NCI-H128 (cell line): Measurements from ENCODE around the gene GON7.
"Not testable (repeated sequence)": the region's sequence is repeated elsewhere in the genome, so short reads cannot be mapped to it uniquely, and the experiment has no call there.

Experiments
- DNase-seq: peaks from one replicate; lab custom pipeline; 2025; ENCODE audit not compliant: unreplicated experiment; lab: John Stamatoyannopoulos, UW

GON7 gene

DNA sequence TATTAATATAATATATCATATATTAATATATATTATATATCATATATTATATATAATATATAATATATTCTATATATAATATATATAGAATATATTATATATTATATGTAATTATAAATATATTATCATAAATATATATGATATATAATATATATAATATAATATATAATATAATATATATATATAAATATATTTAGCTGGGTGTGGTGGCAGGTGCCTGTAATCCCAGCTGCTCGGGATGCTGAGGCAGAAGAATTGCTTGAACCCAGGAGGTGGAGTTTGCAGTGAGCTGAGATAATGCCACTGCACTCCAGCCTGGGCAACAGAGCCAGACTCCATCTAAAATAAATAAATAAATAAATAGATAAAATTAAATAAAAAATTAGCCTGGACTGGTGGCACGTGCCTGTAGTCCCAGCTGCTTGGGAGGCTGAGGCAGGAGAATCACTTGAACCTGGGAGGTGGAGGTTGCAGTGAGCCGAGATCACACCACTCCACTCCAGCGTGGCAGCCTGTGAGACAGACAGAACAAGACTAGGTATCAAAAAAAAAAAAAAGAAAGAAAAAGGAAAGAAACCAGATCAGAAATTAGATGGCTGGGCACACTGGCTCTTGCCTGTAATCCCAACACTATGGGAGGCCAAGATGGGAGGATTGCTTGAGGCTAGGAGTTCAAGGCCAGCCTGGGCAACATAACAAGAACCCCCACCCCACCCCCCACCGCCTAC lies 47.1 kb downstream of the GON7 start:
- DNase-seq: not testable (repeated sequence)

GRCh38 chr14:93158349-93158748 lies 48.5 kb downstream of the GON7 start:
- not testable (repeated sequence) for DNase-seq

GRCh38 chr14:93156693-93157369 lies 50.0 kb downstream of the GON7 start:
- DNase-seq: no peak

DNA sequence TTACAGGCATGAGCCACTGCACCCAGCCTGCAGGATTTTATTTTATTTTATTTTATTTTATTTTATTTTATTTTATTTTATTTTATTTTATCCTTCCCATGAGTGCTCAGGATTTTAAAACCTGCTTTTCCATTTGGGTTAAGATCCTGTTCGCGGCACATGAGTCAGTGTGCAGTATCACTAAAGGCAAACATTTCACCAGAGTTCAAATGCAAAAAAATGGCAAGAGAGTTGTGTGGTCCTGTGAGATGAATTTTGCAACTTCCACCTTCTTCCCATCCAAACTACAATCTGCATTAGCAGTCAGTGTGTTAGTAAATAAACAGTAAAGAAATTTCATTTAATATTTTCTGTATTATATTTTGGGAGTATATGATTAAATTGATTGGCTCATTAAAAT lies 51.2 kb downstream of the GON7 start:
- DNase-seq: no peak

- peak; percentile 11 for DNase-seq
Measured at GRCh38 chr14:93153121-93153520, 53.7 kb downstream of the GON7 start.
